GM18907 (cell line): Measurements from ENCODE around the gene ZBTB16.

Experiments
- ATAC-seq: cut with Tn5 transposase; IDR thresholded peaks from one replicate; pipeline ENCODE4 v1.9.1; 2021; ENCODE audit warnings: mild to moderate bottlenecking, moderate library complexity; ENCODE audit not compliant: unreplicated experiment

Gene ZBTB16

DNA sequence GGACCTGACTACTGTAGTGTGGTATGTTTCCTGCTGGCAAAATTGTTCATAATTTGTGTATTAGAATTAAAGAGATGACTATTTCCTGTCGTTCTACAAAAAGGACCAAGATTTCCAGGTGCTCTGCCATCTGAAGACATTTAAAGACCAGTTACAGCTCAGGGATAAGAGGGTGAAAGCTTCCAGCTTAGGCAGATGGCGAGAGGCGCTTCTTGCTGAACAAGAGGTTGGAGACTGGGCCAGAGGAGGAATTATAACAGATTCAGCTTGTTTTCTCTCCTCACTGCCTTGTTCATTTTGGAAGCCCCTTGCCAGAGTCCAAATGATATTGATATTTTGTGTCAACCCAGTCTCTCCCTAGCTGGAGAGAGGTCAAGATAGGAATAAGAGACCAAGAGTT, 213.6 kb downstream of the ZBTB16 start:
- no peak for ATAC-seq

DNA sequence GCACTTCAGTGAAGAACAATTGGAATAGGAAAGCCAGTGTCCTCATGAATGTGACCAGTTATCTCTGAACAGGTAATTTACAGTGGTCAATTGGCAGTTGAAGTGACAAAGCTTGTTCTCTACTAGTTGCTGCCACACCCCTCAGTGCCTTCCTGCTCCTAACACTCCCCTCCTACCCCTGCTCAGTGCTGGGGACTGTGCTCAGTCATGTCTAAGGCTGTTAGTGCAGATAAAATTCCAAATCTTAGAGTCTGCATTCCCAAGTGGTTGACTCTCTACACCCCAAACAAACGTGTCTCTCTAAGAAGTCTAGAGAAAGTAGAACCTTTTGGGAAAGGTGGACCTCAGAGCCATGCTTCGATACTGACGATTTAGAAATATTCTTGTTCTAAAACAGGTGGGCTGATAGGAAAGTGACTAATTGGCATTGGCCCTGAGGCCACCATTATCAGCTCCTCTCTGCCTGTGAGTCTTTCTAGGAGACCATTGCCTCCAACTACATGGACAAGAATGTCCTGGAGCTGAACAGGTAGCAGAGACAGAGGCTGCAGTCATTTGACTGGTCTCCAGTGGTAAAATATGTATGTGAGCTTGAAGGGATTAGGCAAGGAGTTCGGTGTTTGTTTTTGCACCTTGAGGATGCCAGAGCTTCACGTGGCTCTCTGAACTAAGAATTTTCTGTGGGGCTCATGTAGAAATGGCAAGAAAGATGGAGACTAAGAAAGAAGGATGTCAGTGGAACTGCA, 214.6 kb downstream of the ZBTB16 start:
- ATAC-seq = no peak

DNA sequence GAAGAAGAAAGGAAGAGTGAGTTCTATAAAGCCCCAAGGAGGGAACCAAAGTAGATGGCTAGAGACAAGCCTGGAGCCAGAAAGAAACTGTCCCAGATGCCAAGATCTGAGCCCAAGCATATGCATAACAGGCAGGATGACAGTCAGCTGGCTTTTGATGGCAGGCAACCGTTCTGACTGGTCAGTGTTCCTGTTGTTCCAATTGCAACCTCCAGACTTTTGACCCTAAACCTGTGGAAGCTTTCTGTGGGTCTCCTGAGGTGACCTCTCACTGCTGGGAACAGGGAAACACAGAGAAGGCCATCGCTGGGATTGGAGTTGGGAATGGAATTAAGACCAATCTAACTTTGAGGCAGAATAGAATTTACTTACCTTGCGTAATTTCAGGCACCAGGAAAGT, 215.1 kb downstream of the ZBTB16 start:
- no peak for ATAC-seq

DNA sequence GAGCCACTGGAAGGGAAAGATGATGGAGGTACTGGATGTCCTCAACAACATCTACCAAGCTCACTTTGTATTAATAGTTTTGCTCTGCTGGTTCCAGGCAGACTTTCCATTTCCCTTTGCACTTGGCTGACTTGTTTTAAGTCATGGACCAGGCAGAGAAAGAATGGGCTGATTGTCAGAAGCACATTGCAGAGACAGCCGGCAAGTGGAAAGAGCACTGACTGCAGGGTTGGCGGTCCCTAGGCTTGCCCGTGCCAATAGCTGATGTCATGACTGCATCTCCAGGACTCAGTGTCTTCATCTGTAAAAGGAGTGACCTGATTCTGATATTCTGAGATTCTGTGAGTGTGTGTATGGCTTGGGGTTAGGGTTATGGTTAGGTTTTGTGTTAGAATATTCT, 215.8 kb downstream of the ZBTB16 start:
- ATAC-seq = no peak

DNA sequence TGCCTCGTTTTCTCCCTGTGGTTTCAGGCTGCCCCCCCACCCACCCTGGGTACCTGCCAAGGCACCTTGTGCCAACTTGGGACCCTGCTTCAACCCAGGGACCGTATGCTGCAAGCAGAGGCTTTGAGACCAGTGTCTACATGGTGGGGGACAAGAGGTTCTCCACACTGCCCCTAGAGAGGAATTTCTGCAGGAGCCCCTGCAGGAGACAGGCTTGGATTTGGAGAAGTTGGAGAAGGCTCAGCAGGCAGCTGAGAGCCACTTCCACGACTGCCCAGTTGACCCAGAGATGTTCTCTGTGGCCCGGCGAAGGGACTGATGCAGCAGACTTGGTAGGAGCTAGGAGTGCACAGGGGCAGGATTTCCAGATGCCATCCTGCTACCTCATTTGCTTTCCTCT, 216.6 kb downstream of the ZBTB16 start:
- ATAC-seq = no peak

DNA sequence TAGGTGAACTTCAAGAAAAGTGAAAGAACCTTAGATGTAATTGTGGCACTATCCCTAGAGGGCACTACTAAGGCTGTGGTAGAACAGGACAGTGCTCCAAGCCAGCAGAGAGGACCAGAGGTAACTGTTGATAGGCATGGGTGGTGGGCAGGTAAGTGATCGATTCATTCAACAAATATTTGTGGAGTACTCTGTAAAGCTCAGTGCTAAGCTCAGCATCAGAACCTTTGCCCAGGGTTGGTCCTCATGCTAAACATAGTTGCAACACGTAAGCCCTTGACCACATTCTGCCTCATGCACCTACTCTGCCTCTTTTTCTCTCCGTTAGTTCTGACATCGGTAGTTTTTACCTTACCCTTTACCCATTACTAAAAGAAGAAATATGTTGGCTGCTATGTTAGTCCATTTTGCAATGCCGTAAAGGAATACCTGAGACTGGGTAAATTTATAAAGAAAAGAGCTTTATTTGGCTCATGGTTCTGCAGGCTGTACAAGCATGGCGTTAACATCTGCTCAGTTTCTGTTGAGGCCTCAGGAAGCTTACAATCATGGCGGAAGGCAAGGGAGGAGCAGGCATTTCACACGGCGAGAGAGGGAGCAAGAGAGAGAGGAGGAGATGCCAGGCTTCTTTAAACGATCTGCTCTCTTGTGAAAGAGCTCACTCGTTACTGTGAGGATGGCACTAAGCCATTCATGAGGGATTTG, 218.3 kb downstream of the ZBTB16 start:
- no peak for ATAC-seq

DNA sequence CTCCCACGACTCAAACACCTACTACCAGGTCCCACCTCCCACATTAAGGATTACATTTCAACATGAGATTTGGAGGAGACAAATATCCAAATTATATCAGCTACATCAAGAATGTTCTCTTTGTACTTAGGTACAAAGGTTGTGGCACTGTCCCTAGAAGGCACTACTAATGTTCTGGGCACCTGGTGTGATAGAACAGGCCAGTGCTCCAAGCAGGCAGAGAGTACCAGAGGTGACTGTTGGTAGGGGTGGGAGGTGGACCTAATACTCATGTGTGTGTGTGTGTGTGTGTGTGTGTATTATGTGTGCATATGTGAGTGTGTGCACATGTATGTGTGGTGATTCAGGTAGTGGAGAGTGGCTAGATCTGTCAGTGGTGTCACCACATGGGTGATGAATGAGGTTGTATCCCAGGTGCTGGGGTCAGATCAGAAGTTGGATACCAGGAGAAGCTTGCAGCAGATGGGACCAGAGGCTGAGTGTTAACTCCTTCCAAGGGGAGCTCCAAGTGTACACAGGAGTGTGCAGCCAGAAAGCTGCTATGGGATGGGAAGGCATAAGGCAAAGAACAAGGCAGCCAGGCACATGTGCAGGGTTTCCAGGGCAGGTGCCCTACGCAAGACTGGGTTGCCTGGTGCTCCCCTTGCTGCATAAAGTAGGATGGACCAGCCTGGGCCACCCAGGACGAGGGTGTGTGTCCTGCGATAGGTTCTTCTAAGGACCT, 219.0 kb downstream of the ZBTB16 start:
- ATAC-seq = no peak

DNA sequence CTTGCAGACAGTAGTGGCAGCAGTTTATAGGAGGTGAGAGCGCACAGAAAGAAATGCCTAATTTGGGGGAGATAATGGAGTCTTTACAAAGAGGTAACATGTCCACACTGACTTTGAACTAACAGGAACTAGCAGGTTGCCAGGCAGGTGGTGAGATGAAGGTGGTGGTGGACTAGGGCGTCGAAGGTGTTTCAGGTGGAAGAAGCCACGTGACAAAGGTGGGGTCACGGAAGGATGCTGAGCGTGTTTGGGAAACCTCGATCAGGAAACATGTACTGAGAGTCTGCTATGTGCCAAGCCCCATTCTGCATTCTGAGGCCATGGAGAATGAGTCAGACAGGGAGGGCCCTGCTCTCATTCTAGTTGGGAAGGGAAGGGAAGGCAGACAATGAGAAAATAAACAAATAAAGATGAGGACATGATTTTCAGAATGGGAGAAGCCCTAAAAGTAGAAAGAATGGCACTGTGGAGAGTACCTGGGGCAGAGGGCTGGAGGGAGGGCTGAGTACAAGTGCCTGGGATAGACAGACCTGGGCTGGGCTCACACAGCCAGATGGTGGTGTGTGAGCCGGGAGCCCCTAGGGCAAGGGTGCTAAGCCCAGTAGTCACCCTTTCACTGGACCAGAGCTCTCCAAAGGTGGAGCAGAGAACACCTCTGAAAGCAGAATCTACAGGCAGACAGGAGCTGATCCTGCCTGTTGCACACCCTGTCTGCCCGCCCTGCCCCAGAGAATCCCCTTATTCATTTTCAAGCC, 220.5 kb downstream of the ZBTB16 start:
- ATAC-seq = no peak

DNA sequence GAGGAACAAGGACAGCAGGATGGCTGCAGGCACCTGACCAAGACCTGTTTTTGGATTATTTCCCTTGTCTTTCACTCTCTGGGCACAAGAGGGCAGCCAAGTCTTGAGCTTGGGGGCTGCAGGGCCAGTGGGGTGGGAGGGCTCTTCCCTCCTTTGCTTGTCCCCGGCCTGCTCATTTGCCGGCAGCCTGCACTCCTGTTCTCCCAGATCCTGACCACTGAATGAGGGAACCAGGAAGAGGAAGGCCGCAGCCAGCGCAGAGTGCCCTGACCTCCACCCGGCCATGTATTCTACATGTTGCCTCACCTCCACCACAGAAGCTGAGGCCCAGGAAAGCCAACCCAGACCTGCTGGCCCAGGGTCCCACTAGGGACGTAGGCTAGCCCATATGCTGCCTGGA, 221.2 kb downstream of the ZBTB16 start:
- no peak for ATAC-seq

DNA sequence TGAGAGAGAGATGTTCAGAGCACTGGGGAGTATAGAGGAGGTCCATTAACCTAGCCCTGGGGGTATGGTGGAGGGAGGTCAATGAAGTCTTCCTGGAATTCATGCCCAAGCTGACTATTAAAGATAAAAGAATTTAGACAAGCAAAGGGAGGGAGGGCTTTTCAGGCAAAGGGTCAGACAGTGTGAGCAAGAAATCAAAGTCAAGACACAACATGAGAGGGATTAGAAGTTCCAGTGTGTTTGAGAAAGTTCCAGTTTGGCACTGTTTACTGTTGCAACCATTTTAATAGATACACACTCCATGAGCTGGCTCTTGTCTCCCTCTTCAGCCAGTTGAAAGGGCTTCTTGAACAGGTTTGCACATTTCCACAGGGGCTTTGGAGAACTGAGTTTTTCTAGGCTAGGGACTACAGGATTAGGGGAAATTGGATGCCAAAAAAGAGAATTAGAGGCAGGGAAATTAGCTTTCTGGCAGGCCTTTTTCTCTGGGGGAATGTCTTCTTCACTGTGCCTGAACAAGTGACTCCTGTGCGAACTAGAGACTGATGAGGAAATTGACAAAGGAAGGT, 222.0 kb downstream of the ZBTB16 start:
- no peak for ATAC-seq

DNA sequence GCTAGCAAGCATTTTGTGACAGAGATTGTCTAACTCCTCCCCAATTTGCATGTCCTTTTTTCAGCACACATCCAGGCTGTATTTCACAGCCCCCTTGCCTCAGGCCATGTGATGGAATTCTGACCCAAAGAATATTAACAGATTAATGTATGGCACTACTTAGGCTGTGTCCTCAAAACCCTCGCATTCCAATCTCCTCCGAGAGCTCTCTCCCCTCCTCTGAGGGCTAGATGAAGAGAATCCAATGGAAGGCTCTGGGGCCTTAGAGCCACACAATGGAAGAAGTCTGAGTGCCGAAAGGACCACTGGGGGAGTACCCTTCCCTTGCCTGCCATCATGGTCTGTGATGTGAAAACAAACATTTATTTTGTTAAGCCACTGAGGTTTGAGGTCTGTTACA, 223.0 kb downstream of the ZBTB16 start:
- no peak for ATAC-seq

DNA sequence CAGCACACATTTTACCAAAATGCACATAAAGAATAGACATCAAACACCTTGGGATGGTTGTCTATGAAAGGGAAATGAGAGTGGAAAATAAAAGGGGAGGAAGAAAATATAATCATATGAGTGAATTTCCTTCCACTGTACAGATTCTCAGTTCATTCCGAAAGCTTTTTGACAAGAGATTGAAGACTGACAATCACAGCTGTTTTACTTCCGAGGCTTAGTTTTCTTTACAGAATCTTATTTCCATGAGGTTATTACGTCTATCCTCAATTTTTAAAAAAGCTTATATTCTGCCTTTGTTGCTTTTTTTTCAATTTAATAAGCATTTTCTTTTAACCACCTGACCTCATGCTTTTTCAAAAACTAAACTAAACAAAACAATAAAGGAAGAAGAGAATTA, 223.9 kb downstream of the ZBTB16 start:
- no peak for ATAC-seq

DNA sequence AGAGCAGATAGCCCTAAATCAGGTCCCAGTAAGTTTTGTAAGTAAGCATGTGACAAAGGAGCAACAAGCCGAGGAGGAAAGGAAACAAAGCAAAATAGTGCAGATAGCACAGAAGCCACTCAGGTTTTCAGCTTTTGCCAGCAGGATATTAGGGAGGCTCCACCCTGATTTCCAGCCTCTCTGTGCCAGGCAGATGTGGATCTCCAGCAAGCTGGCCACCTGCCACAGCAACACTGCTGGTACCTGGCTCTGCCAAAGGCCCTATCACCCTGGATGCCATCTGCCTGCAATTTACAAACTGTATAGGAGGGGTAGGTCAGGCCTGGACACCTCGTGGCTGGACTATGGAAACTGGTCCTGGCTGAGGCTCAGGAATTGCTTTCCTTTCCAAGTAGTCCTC, 224.5 kb downstream of the ZBTB16 start:
- ATAC-seq = no peak

DNA sequence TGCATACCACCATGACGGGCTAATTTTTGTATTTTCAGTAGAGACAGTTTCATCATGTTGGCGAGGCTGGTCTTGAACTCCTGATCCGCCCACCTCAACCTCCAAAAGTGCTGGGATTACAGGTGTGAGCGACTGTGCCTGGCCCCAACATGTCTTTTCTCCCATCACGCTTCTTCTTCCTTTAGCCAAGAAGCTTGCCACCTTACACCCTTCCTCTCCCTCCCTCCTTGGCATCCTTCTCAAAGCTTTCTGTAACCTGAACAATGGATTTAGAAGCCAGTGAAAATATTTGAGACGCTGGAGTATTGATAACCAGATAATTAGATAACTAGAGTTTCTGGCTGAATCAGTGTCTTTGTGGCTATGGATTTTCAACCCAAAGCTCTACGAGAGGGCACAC, 225.4 kb downstream of the ZBTB16 start:
- no peak for ATAC-seq

DNA sequence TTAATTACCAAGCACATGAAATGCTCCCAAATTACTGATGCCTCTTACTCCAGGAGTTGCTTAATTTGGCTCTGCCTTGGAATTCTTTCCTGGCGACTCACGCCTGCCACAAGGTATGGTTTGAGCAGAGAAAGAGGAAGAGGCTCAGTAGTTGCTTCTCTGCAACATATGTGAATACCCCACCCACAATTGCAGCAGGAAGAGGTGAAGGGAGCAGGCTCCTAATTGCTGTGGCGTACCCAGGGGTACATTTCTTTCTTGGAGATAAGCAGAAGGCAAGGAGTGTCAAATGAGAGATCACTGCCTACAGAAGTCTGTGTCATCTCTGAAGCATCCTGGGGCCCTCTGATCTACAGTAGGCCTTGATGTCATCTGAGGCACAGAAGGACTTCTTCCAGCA, 226.1 kb downstream of the ZBTB16 start:
- no peak for ATAC-seq

DNA sequence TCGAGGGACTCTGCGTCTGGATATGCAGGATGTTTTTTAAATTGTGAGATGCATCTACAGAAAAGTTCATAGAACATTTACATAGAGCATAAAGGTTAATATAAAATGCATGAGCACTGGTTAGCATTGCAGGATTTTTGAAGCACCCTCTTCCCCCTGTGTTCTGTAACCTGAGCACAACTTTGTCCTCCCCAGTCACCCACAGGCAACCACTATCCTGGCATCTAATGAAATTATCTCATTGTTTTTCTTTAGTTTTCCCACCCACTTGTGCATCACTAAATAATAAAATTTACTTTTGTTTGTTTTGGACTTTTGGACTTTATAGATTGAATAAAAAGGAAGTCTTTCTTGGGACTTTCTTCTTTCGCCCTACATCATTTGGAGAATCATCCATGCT, 226.7 kb downstream of the ZBTB16 start:
- no peak for ATAC-seq

DNA sequence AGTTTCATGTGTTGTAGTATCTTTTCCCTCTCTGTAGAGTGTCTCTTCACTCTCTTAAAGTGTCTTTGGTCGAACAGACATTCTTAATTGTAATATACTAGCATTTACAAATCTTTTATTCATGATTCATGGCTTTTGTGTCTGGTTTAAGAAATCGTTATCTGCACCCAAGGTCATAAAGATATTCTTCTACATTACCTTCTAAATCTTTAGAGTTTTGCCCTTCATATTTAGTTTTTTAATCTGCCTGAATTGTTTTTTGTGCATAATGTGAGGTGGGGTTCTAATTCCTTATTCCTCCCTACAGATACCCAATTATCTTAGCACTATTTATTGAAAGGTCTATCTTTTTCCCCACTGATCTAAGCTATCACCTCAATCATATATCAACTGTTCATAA, 227.6 kb downstream of the ZBTB16 start:
- ATAC-seq = no peak

DNA sequence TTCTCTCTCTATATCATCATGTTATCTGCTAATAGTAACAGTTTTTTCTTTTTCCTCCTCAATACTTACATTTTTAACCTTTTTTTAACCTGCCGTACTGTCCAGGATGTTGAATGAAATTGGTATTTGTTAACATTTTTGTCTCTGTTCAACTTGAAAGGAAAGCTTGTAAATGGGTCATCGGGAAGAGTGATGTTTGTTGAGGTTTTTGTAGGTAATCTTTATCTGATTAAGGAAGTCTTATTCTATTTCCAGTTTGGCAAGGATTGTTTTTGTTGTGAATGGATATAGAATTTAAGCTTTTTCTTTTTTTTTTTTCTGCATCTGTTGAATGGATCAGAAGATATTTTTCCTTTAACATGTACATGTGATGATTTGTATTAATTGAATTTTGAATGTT, 228.6 kb downstream of the ZBTB16 start:
- no peak for ATAC-seq

DNA sequence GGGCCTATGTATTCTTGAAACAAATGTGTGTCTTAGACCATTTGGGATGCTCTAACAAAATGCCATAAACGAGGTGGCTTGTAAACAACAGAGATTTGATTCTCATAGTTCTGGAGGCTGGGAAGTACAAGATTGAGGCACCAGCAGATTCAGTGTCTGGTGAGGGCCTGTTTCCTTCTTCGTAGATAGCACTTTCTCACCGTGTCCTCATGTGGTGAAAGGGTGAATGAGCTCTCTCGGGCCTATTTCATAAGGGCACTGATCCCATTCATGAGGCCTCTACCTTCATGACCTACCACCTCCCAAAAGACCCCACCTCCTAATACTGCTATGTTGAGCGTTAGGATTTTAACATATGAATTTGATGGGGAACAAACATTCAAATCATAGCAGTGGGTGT, 230.3 kb downstream of the ZBTB16 start:
- ATAC-seq = no peak

DNA sequence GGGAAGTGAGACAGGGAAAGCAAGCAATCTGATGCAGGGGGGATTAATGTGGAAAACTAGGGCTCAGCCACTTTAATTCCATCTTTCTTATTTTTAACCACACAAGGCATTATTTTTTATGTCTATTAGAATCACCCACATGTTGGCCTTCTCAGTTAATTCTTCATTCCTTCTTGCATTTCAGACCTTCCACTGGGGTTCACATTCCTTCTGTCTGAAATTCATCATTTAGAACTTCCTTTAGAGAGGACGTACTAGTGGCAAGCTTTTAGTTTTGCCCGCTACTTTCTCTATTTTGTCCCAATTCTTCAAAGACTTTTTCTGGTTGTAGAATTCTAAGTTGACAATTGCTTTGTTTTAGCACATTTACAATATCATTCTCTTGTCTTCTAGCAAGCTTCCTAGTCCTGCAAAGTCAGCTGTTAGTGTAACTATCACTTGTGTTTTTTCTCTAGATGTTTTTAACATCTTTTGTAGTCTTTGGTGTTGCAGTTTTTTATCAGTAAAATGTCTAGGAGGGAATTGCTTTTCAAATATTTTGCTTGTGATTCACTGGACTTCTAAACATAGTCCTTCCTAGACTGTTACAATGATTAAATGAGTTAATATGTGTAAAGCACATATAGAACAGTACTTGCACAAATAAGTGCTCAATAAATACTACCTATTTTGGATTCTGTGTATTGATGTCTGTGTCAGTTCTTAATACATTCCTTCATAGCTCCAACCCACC, 231.2 kb downstream of the ZBTB16 start:
- no peak for ATAC-seq
